GM23338 (cell line): ENCODE measurements around the gene ZNF226.

Experiments used
- EZH2 ChIP-seq: fragments of 200-600 bp; sonication (generic); IDR thresholded peaks from one replicate; pipeline ENCODE4 v1.8.0; 2017; ENCODE audit warnings: antibody characterized with exemption, mild to moderate bottlenecking, low read depth; ENCODE audit not compliant: unreplicated experiment
- TF ChIP-seq, protein P1 (sequence below), 2 experiments: fragments of 200-600 bp in 1 of 2; sonication (generic) in 1 of 2; conservative IDR thresholded peaks; 2 replicates each; pipeline versions ENCODE4 v1.5.1 to v1.6.1; 2016 to 2017; ENCODE audit warnings: antibody characterized with exemption in 2 of 2, low read depth in 2 of 2, mild to moderate bottlenecking in 2 of 2, moderate library complexity in 1 of 2
- TF ChIP-seq, protein P2 (sequence below): IDR thresholded peaks from one replicate; pipeline ENCODE4 v1.6.1; 2018; ENCODE audit warnings: antibody characterized with exemption; ENCODE audit not compliant: unreplicated experiment

DNA sequence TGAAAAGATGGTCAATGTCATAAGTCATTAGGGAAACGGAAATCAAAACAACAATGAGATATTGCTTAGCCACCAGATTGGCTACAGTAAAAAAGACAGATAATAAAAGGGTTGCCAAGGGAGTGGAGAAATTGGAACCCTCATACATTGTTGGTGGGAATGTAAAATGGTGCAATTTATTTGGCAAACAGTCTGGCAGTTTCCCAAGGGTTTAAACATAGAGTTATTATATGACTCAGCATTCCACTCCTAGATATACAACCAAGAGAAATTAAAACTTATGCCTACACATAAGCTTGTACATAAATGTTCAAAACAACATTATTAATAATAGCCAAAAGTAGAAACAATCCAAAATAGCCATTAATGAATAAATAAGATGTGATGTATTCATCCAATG lies 37.6 kb downstream of the ZNF226 start:
- TF ChIP-seq, protein P1, sequence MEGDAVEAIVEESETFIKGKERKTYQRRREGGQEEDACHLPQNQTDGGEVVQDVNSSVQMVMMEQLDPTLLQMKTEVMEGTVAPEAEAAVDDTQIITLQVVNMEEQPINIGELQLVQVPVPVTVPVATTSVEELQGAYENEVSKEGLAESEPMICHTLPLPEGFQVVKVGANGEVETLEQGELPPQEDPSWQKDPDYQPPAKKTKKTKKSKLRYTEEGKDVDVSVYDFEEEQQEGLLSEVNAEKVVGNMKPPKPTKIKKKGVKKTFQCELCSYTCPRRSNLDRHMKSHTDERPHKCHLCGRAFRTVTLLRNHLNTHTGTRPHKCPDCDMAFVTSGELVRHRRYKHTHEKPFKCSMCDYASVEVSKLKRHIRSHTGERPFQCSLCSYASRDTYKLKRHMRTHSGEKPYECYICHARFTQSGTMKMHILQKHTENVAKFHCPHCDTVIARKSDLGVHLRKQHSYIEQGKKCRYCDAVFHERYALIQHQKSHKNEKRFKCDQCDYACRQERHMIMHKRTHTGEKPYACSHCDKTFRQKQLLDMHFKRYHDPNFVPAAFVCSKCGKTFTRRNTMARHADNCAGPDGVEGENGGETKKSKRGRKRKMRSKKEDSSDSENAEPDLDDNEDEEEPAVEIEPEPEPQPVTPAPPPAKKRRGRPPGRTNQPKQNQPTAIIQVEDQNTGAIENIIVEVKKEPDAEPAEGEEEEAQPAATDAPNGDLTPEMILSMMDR (conservative IDR thresholded peaks at IDR 0.05; ENCODE audit: low read depth in 2 of 2) = no peak
- TF ChIP-seq, protein P2, sequence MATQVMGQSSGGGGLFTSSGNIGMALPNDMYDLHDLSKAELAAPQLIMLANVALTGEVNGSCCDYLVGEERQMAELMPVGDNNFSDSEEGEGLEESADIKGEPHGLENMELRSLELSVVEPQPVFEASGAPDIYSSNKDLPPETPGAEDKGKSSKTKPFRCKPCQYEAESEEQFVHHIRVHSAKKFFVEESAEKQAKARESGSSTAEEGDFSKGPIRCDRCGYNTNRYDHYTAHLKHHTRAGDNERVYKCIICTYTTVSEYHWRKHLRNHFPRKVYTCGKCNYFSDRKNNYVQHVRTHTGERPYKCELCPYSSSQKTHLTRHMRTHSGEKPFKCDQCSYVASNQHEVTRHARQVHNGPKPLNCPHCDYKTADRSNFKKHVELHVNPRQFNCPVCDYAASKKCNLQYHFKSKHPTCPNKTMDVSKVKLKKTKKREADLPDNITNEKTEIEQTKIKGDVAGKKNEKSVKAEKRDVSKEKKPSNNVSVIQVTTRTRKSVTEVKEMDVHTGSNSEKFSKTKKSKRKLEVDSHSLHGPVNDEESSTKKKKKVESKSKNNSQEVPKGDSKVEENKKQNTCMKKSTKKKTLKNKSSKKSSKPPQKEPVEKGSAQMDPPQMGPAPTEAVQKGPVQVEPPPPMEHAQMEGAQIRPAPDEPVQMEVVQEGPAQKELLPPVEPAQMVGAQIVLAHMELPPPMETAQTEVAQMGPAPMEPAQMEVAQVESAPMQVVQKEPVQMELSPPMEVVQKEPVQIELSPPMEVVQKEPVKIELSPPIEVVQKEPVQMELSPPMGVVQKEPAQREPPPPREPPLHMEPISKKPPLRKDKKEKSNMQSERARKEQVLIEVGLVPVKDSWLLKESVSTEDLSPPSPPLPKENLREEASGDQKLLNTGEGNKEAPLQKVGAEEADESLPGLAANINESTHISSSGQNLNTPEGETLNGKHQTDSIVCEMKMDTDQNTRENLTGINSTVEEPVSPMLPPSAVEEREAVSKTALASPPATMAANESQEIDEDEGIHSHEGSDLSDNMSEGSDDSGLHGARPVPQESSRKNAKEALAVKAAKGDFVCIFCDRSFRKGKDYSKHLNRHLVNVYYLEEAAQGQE = no peak
- no peak for TF ChIP-seq EZH2
